Cardiac fibroblast (primary cell): ENCODE measurements around the gene AVPR1A.

Experiments
- DNase-seq, 2 donors: peaks; one replicate each; pipeline versions ENCODE4 v3.0.0 to v3.0.0-alpha.2; 2010; ENCODE audit warnings: low read depth in 2 of 2
- H3K4me3 ChIP-seq, 2 donors: replicated peaks in 1 of 2; 1 replicate in 1 of 2; 2 replicates in 1 of 2; pipeline ENCODE4 v1.5.1; 2011; ENCODE audit warnings: low read depth in 2 of 2, low read length in 2 of 2, mild to moderate bottlenecking in 2 of 2, moderate library complexity in 1 of 2
- TF ChIP-seq, protein P1 (sequence below): IDR thresholded peaks from one replicate; pipeline ENCODE4 v1.5.1; 2011; ENCODE audit warnings: low read depth, mild to moderate bottlenecking, low read length, inconsistent platforms

Gene AVPR1A

DNA sequence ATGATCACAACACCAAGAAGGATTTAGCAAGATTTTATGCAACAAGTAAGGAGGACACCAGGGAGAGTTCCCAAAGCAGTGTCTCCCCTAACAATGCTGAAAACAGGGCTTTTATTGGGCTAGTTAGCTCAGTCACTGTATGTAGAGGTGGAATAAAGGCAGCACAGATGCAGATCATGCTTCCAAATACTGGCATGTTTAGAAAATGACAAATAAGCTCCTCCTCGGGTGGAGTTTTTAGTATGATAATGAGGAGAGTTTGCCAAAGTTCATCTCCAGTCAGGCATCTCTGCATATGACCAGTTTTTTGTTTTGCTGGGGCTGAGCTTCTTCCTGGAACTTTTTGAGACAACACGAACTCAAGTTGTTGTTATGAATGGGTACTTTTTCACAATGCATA, 4.4 kb upstream of the AVPR1A start:
- TF ChIP-seq, protein P1, sequence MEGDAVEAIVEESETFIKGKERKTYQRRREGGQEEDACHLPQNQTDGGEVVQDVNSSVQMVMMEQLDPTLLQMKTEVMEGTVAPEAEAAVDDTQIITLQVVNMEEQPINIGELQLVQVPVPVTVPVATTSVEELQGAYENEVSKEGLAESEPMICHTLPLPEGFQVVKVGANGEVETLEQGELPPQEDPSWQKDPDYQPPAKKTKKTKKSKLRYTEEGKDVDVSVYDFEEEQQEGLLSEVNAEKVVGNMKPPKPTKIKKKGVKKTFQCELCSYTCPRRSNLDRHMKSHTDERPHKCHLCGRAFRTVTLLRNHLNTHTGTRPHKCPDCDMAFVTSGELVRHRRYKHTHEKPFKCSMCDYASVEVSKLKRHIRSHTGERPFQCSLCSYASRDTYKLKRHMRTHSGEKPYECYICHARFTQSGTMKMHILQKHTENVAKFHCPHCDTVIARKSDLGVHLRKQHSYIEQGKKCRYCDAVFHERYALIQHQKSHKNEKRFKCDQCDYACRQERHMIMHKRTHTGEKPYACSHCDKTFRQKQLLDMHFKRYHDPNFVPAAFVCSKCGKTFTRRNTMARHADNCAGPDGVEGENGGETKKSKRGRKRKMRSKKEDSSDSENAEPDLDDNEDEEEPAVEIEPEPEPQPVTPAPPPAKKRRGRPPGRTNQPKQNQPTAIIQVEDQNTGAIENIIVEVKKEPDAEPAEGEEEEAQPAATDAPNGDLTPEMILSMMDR = no peak
- DNase-seq = no peak
- H3K4me3 ChIP-seq = no peak overlapping the region

DNA sequence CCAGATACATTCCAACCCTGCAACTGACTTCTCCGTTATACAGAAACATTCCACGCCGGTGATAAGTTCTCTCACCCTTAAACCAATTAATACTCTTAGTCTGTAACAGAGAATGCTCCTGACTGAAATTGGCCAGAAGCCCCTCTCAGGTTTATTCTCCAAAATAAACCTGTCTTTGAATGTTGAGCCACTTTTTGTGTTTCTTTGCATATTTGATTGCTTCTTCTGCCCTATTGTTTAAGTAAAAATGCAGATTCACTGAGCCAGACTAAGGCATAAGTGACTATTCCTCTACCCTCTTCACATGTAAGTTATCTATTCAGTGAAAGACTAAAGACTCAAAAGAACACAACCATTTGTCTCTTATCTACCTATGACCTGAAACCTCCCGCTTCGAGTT, 3.6 kb upstream of the AVPR1A start:
- no peak for DNase-seq
- TF ChIP-seq, protein P1 = no peak
- H3K4me3 ChIP-seq = no peak overlapping the region

DNA sequence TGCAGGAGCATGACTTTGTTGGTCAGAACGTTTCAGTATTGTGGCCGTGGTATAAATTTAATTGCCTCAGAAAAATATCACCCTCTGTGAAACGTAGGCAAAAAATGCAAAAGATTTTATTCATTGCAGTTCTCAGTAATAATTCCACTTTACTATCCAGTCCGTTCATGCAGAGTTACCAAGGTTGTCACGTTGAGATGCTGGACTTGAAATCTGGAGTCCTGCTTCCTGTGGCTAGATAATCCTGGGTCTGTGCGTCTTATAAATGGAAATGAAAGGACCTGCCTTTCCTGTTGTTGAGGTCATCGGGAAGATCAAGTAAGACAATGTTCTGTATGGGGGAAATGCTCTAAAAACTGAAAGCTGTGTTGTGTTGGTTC, 1.3 kb upstream of the AVPR1A start:
- DNase-seq = no peak
- TF ChIP-seq, protein P1 = no peak
- H3K4me3 ChIP-seq = no peak overlapping the region

DNA sequence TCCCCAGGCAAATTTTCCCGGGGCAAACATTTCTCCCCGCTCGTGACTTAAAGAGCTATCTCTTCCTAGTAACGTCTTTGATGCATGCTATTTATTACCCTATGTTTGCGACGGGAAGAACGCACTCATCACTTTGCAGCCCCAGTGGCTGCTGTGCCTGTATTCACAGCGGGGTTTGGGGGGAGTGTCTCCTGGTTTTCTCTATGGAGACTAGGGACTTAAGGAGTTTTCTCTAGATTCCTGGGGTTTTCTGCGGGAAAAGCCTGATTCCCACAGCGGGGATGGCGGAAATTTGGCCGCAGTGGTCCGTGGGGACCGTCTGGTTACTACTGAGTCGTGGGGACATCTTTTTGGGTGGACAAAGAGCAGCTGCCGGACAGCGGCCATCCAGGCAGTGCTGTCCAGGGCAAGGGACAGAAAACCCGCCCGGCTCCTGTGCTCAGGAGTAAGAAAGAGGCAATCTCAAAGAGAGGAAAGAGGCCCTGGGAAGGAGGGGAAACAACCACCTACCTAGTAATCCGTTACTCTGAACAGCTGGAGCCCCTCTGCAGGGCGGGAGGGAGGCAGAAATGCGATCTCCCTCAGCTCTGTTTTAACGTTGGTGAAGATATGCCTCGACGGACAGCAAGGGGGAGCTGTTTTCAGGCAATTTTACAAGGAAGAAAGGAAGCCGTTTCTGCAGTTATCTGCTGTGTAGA, 771 bp upstream of the AVPR1A start:
- TF ChIP-seq, protein P1 = peak; percentile 84
- no peak overlapping the region for H3K4me3 ChIP-seq
- DNase-seq = peak; percentile 38 to 58

DNA sequence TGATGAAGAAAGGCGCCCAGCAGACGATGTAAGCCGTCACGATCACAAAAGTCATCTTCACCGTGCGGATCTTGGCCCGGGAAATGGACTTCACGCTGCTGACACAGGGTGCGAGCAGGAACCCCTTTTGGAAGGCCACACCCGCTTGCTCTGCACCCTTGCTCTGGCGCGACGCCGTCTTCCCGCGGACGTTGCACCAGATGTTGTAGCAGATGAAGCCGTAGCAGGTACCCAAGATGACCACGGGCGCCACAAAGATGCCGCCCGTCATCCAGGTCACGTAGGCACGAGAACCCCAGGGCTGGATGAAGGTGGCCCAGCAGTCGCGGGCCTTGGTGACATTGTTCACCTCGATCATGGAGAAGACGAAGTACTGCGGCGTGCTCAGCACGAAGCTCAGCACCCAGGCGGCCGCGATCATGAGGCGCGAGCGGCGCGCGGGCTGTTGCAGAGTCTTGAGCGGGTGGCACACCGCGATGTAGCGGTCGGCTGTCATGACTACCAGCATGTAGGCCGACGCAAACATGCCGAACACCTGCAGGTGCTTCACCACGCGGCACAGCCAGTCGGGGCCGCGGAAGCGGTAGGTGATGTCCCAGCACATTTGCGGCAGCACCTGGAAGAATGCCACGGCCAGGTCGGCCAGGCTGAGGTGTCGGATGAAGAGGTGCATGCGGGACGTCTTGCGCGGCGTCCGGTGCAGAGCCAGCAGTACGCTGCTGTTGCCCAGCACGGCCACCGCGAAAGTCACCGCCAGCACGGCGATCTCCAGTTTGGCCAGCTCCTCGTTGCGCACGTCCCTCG, 890 bp downstream of the AVPR1A start:
- no peak for DNase-seq
- TF ChIP-seq, protein P1 = no peak
- no peak overlapping the region for H3K4me3 ChIP-seq

DNA sequence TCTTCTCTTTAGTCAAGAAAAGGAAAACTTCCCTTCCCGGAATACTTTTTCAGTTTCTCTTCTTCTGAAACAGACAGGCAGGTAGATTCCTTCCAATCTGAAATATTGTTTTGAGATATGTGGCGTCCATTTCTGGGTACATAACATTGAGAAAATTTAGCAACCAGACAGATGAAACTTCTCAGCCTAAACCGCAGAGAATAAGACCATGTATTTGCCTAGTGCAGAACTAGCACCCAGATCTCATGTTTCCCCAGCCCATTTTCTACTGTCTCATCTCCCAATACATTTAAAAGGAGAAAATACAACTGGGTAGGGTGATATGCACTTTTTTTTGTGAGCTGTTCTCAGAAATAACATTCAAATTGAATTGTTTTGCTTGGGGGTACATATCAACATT, 6.4 kb downstream of the AVPR1A start:
- no peak overlapping the region for H3K4me3 ChIP-seq
- no peak for DNase-seq
- TF ChIP-seq, protein P1 = no peak

DNA sequence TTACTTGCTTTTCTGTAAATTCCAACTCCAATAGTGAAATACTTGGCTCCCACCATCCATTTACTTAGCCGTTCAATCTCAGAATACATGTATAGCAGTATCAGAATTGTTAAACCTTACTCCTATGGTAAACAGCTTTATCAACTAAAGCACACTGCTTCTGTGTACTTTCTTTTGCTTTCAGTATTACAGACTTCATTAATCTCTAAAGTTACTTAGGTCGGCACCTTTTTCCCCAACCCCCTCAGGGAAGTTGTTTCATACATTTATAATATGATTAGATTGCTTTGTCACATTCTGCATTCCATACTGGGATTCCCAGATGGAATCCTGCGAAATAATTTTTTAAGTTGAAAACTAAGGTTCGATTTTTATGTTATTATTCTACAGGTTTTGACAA, 12.5 kb downstream of the AVPR1A start:
- no peak overlapping the region for H3K4me3 ChIP-seq
- DNase-seq = no peak
- TF ChIP-seq, protein P1 = no peak
